ENCODE results near the gene UPK2. TPM values are rescaled to one million over a fixed set of nuclear protein-coding genes. Genes with fewer than 3 reads are reported as not detected.

UPK2 gene
- total and polyA plus RNA-seq, 10 of the 15 experiments (the other 5 are each of a cell fraction or from before 2014, with no cell fraction given): 0.07 to 1.0 (median 0.31) TPM; not detected in 7

GRCh38 chr11:118914987-118915386 is 41.1 kb upstream of the UPK2 start (continued):
- TF ChIP-seq TBL1XR1 (IDR thresholded peaks at IDR 0.05; ENCODE audit: low read depth, low read length) (no peak), ZBTB40 (IDR thresholded peaks at IDR 0.05; ENCODE audit: borderline replicate concordance) (no peak), PAX5 (IDR thresholded peaks at IDR 0.05; ENCODE audit: borderline replicate concordance, low read depth, low read length) (peak; percentile 90), SKIL (IDR thresholded peaks at IDR 0.05; ENCODE audit: low read depth, poor library complexity, severe bottlenecking) (no peak), CBX3 (IDR thresholded peaks at IDR 0.05; ENCODE audit: borderline replicate concordance, low read depth) (no peak), NR2C1 (IDR thresholded peaks at IDR 0.05) (no peak), MTA2 (IDR thresholded peaks at IDR 0.05; ENCODE audit: low read depth) (no peak), ZNF384 (IDR thresholded peaks at IDR 0.05; ENCODE audit: borderline replicate concordance, low read depth, low read length) (0 out of 2 replicates have a peak, but pooled peaks have one; percentile 27), SMARCA5 (IDR thresholded peaks at IDR 0.05) (0 out of 2 replicates have a peak, but pooled peaks have one; percentile 1), PKNOX1 (IDR thresholded peaks at IDR 0.05) (peak; percentile 95), PBX3 (IDR thresholded peaks at IDR 0.05; ENCODE audit: insufficient replicate concordance, low read depth, low read length) (peak; percentile 83), SREBF2 (IDR thresholded peaks at IDR 0.05; ENCODE audit: low read length) (no peak), NRF1 (conservative IDR thresholded peaks at IDR 0.05; ENCODE audit: low read depth, low read length) (no peak), POLR2AphosphoS2 (IDR thresholded peaks at IDR 0.05; ENCODE audit: low read depth, low read length) (no peak), RELB (IDR thresholded peaks at IDR 0.05; ENCODE audit: low read depth) (0 out of 2 replicates have a peak, but pooled peaks have one; percentile 19)
